Fibroblast of lung (primary cell): ENCODE data around the gene ADARB1.

ENCODE experiments used
- EZH2 ChIP-seq: IDR thresholded peaks from 2 replicates; pipeline ENCODE4 v1.5.1; 2012; ENCODE audit warnings: low read length, control low read depth, mild to moderate bottlenecking; ENCODE audit errors: missing control alignments
- TF ChIP-seq, protein P1 (sequence below), 2 donors: IDR thresholded peaks in 1 of 2; conservative IDR thresholded peaks in 1 of 2; 1 replicate in 1 of 2; 2 replicates in 1 of 2; pipeline ENCODE4 v1.5.1; 2011 to 2012; ENCODE audit warnings: low read length in 2 of 2, control low read depth in 1 of 2, inconsistent platforms in 1 of 2, low read depth in 1 of 2, mild to moderate bottlenecking in 1 of 2

DNA sequence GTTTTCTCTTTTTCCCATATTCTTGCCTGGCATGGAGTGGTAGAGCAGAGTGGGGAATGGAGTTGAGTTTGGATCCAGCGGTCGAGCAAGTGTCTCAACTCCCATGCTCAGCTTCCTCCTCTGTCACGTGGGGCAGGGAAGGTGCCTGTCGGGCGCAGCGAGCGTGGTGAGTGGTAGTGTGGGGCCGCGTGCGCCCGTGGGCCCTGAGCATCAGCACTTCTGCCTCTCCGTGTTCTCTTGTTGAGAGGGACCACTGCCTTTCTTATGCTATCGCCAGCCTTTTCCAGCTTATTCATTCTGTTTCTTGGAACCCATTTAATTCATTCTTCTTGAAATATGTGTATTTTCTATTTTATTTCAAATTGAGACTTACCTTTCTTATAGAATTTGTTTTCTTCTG is 65.1 kb downstream of the ADARB1 start:
- TF ChIP-seq, protein P1, sequence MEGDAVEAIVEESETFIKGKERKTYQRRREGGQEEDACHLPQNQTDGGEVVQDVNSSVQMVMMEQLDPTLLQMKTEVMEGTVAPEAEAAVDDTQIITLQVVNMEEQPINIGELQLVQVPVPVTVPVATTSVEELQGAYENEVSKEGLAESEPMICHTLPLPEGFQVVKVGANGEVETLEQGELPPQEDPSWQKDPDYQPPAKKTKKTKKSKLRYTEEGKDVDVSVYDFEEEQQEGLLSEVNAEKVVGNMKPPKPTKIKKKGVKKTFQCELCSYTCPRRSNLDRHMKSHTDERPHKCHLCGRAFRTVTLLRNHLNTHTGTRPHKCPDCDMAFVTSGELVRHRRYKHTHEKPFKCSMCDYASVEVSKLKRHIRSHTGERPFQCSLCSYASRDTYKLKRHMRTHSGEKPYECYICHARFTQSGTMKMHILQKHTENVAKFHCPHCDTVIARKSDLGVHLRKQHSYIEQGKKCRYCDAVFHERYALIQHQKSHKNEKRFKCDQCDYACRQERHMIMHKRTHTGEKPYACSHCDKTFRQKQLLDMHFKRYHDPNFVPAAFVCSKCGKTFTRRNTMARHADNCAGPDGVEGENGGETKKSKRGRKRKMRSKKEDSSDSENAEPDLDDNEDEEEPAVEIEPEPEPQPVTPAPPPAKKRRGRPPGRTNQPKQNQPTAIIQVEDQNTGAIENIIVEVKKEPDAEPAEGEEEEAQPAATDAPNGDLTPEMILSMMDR (conservative IDR thresholded peaks at IDR 0.05 in 1 of 2, IDR thresholded peaks at IDR 0.05 in 1 of 2; ENCODE audit: low read depth in 1 of 2, low read length in 2 of 2) = no peak
- TF ChIP-seq EZH2 = no peak
